Measurements from ENCODE around the gene ANAPC15. TPM values are rescaled to one million over a fixed set of nuclear protein-coding genes. Genes with fewer than 3 reads are reported as not detected.
A peak's percentile ranks its signal among the peaks of the same experiment; 100 is the strongest.

The ANAPC15 gene
- total and polyA plus RNA-seq, 2 of the 13 experiments (the other 11 are each of a cell fraction or from before 2014, with no cell fraction given), result 18.8 to 25.7 TPM

GRCh38 chr11:72102946-72103753 lies 9.3 kb downstream of the ANAPC15 start, which contains the start of gene LAMTOR1 (continued):
- TF ChIP-seq SNAPC4 (CRISPR knock-in tag; IDR thresholded peaks at IDR 0.05), result 0 out of 2 replicates have a peak, but pooled peaks have one; percentile 61
- TF ChIP-seq MEIS1 (CRISPR knock-in tag; IDR thresholded peaks at IDR 0.05; ENCODE audit: borderline replicate concordance), result no peak
- TF ChIP-seq SNRNP70 (IDR thresholded peaks at IDR 0.05; ENCODE audit: low read depth, low read length), result no peak
- peak; percentile 62; the same call in 1 of the 2 replicates for TF ChIP-seq CAMTA2 (CRISPR knock-in tag; IDR thresholded peaks at IDR 0.05; ENCODE audit: borderline replicate concordance)
- TF ChIP-seq ZSCAN21 (CRISPR knock-in tag; IDR thresholded peaks at IDR 0.05; ENCODE audit: borderline replicate concordance), result no peak
- no peak for TF ChIP-seq EZH2 (conservative IDR thresholded peaks at IDR 0.05; ENCODE audit: low read depth, low read length)
- peak; percentile 84 for TF ChIP-seq ELF1 (CRISPR knock-in tag; IDR thresholded peaks at IDR 0.05)
- TF ChIP-seq SRSF9 (IDR thresholded peaks at IDR 0.05; ENCODE audit: borderline replicate concordance, insufficient read depth, low read depth, low read length, poor library complexity, severe bottlenecking), result no peak
- peak; percentile 18 for TF ChIP-seq TMF1 (CRISPR knock-in tag; IDR thresholded peaks at IDR 0.05; ENCODE audit: low read depth)
- no peak for TF ChIP-seq RCOR2 (CRISPR knock-in tag; IDR thresholded peaks at IDR 0.05)
- TF ChIP-seq ZNF710 (CRISPR knock-in tag; IDR thresholded peaks at IDR 0.05; ENCODE audit: borderline replicate concordance), result peak; percentile 51; the same call in 1 of the 2 replicates
- TF ChIP-seq ZNF709 (CRISPR knock-in tag; IDR thresholded peaks at IDR 0.05), result no peak
- TF ChIP-seq EP300 (IDR thresholded peaks at IDR 0.05; ENCODE audit: low read depth in 2 of 2, low read length in 2 of 2), result no peak
- TF ChIP-seq EP300 (CRISPR knock-in tag; IDR thresholded peaks at IDR 0.05; ENCODE audit: borderline replicate concordance), result peak; percentile 38
- TF ChIP-seq UBTF (CRISPR knock-in tag; IDR thresholded peaks at IDR 0.05), result peak; percentile 74
- no peak for TF ChIP-seq ZBTB21 (CRISPR knock-in tag; IDR thresholded peaks at IDR 0.05)
